HG03108 (cell line): ENCODE results near the gene GNA15.

Source experiments
- ATAC-seq: cut with Tn5 transposase; IDR thresholded peaks from one replicate; pipeline ENCODE4 v1.9.1; 2021; ENCODE audit warnings: moderate library complexity; ENCODE audit not compliant: unreplicated experiment

Gene GNA15

GRCh38 chr19:3120611-3121276, 15.1 kb upstream of the GNA15 start:
- no peak for ATAC-seq

GRCh38 chr19:3121396-3121795, 14.4 kb upstream of the GNA15 start:
- no peak for ATAC-seq

DNA sequence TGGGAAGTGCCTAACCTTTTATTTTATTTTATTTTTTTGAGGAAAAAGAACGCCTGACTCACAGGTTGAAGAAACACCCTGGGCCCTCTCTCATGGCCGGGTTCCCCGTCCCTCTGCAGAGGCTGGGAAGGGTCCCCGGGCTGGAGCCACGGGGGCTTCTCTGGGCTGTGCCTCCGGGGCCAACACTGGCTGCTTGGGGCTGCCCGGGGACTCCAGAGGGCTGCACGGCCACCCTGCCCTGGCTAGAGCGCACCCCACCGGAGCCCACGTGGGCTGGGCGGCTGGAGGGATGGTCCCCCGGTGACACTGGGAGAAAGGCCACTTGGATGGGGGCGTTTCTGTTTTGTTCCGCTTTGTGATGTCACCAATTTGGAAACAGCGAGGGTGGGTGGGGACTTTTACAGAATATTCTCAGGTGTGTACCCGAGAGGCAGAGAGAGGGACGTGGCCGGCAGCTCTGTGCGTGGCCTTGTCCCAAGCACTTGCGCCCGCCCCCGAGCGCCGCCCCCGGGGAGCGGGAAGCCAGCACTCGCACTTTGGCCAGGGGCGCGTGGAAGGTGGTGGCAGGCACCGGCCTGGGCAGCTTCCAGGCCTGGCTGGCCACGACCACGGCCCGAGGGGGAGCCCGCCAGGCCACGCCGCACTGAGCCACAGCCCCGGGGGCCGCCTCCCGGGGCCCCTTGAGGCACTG, 13.9 kb upstream of the GNA15 start:
- no peak for ATAC-seq

DNA sequence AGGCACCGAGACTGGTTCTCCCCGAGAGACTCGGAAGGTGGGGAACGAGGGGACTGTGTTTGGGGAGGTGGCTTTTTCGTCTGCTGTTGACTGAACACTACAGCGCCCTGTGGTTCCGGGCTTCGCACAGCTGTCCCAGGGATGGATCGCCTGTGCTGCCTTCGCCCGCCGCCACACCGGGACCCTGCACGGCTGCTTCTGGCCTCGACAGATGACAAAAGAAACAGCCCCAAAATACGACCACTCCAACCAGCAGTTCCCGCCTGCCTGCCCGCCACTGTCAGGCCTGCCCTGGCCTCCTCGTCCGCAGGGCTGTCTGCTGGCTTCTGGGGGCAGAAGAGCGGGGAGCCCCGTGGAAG, 13.3 kb upstream of the GNA15 start:
- no peak for ATAC-seq

DNA sequence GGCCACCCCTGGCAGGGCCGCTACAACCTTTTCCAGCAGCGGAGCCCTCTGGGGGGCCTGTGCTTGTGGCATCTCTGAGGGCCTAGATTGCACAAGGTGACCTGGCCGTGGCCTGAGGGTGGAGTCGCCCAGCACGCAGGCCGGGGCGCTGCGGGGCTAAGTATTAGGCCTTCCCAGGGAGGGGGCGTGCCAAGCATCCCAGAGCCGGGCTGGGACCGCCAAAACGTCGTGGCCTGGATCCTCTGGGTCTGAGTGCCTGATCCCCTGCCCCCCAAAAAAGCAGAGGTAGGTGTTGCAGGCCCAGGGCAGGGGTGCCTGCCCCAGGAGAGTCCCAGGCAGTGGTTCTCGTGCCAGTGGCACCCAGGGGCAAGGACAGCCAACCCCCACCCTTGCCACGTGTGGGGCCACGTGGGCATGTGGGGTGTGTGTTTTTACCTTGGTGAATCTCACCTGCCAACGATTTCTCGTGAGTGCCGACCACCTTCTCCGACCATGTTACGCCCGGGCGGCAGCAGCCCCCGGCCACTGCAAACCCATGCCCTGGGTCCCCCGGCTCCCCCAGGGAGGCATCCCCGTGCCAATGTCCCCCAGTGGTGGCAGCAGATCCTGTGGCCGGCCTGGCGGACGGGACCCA, 12.6 kb upstream of the GNA15 start:
- ATAC-seq = no peak

- ATAC-seq = no peak
These were observed 11.9 kb upstream of the GNA15 start for GRCh38 chr19:3123956-3124355.

GRCh38 chr19:3124630-3125029, 11.2 kb upstream of the GNA15 start:
- ATAC-seq = no peak

GRCh38 chr19:3125900-3126524, 9.8 kb upstream of the GNA15 start:
- ATAC-seq = no peak

DNA sequence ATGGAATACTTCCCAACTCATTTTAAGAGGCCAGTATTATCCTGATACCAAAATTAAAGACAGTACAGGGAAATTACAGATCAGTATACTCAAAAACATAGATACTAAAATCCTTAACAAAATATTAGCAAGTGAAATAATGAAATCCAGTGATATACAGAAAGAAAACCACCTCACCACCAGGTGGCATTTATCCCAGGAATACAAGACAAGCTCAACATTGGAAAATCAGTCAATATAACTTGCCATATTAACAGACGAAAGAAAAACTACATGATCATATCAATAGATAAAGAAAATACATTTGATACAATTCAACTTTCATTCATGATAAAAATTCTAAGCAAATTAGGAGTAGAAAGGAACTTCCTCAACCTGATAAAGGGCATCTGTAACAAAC, 6.7 kb upstream of the GNA15 start:
- ATAC-seq = no peak

DNA sequence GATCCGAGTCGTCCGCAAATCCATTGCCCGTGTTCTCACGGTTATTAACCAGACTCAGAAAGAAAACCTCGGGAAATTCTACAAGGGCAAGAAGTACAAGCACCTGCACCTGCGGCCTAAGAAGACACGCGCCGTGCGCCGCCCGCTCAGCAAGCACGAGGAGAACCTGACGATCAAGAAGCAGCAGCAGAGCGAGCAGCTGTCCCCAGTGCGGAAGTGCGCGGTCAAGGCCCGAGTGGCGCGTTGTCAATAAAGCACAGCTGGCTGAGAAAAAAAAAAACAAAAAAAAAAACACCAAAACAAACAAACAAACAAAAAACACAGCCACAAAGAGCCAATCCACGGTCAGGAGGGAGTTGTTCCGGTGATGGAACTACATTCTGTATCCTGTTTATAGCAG, 4.7 kb upstream of the GNA15 start:
- ATAC-seq = no peak

DNA sequence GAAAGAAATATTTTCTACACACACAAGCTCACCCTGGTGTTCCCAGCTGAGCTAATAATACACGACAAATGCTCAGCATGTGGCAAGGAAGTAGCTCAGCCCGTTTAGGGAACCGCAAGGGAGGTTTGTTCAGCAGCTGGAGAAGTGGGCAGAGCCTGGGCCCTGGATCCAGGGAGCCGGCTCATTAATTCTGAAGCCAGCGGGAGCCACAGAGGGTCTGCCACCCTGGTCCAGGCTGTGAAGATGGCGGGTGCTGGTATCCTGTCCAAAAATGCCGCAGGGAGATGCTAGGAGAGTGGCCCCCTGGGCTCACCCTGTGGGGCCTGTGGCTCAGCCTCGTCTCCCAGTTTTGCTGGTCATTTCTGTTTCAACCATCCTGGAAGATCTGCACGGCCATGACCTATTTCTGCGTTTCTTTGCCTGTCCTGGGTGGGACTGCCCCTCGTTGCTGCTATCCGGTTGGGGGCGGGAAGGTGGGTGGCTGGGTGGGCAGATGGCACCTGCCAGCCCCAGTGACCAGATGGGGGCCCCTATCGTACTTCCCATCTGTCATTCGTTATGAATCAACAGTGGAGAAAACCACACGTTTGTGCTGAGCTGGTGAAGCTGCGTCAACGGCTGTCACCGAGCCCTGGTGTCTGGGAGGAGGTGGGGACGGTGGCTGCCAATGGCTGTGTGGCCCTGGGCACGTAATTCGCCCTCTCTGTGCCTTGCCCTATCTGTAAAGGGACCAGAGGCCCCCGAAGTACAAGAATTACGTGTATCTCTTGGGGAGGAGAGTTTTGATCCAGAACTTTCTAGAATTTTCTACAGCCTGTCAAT, 2.7 kb upstream of the GNA15 start:
- peak; percentile 56 for ATAC-seq

DNA sequence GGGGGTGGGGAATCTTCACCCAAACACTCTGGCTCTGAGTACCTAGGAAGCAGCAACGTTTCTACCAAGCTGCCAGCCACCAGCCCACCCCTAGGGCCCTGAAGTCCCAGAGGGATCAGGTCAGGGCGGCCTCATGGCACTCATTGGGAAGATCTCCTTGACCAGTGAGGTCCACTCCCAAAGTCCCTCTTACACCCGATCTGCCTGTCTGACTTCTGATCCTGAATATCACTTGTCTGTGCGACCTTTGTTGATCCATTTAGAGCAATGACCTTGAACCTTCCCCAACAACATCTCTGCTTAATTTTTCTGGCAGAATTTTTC, 2.1 kb upstream of the GNA15 start:
- no peak for ATAC-seq

DNA sequence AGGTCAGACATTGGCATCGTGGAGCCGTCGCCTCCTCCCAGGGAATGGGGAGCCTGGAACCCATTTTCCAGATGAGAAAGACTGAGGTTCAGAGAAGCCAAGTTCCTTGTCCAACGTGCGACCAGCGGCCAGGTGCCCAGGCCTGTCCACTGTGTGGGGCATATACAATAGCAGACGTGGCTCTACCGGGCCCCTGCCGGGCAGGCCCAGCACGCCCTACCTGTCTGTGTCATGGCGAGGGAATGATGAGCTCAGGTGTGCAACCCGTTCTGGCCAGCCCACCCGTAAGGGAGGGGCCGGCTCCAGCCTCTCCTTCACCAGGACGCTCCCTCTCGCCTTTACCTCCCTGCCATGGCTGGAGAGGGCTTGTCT, 837 bp downstream of the GNA15 start:
- no peak for ATAC-seq

GRCh38 chr19:3137119-3137518, 1.3 kb downstream of the GNA15 start:
- ATAC-seq = no peak

DNA sequence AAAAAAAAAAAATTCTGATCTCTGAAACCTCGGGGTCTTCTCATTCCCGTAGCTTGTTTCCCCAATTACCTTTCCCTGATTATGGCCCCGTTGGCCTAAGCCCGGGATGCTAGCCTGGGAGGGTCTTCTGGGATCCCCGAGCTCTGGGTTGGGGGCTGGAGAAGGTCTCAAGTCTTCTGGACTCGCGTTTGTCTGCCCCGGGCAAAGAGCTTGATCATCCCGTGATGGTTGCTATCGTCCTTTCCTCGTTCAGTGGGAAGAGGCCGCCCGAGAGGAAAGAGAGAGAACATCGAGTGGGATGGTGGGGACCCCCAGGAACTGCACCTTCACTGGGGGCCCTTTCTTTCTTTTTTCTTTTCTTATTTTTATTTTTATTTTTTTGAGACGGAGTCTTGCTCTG, 2.4 kb downstream of the GNA15 start:
- no peak for ATAC-seq

- no peak for ATAC-seq
These were observed 4.8 kb downstream of the GNA15 start for GRCh38 chr19:3140667-3141038.

- no peak for ATAC-seq
These were observed 6.4 kb downstream of the GNA15 start for GRCh38 chr19:3142292-3142670.

GRCh38 chr19:3142781-3143337, 7.0 kb downstream of the GNA15 start:
- ATAC-seq = no peak

GRCh38 chr19:3145909-3146676, 10.3 kb downstream of the GNA15 start:
- ATAC-seq = no peak

- no peak for ATAC-seq
These were observed 10.9 kb downstream of the GNA15 start for GRCh38 chr19:3146677-3147100.
